ENCODE measurements around the gene IGSF9. TPM values are rescaled to one million over a fixed set of nuclear protein-coding genes. Genes with fewer than 3 reads are reported as not detected.
"Not testable (repeated sequence)": the region's sequence is repeated elsewhere in the genome, so short reads cannot be mapped to it uniquely, and the experiment has no call there.

The IGSF9 gene
- polyA plus RNA-seq, 10 donors = 0.24 to 8.3 (median 0.53) TPM

DNA sequence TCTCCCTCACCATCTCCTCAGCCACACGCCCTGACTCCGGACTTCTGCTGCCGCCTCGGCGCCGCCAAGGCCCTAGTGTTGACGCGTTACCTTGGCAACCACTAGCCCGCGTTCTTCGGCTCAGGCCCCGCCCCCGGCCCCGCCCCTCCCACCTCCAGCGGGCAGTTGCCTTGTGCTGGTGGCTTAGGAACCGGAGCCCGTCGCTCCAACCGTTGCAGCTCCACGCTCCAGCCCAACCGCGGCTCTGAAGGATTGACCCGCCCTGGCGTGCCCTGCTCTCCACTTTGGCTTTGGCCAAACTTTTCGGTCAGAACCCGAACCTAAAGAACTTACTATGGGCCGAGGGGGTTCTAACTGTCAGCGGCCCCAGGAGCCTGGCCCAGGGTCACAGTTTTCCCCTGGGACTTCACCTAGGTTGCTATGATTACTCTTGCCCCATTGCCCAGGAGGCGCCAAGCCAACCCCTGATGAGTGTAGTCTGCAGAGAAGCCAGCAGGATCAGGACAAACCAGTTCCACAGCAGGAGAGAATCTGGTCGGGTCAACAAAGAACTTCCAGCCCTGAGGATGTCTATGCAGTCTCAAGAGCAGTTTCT lies 45.2 kb downstream of the IGSF9 start, which contains the start of gene CFAP45:
Gene CFAP45, minus strand, starts transcription at position 80 of the 595 bp plus-strand sequence. Its CDS starts 67 bp downstream, at position 13.
- peak in 2 of 3 donors; percentile 66 to 78 for DNase-seq

DNA sequence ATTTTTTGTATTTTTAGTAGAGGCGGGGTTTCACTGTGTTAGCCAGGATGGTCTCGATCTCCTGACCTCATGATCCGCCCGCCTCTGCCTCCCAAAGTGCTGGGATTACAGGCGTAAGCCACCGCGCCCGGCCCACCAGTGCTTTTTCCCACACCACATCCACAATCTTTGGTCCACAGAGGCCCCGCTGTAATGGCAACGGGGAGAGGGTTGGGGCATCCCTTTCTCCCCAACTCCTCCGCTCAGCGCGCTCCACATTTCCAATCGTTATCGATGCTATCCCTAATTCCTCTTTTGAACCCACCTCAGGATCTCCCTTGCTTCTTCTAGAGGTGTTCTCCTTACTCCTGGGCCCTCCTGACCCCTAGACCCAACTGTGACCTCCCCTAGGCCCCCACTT lies 45.8 kb downstream of the IGSF9 start:
- DNase-seq = not testable (repeated sequence)

DNA sequence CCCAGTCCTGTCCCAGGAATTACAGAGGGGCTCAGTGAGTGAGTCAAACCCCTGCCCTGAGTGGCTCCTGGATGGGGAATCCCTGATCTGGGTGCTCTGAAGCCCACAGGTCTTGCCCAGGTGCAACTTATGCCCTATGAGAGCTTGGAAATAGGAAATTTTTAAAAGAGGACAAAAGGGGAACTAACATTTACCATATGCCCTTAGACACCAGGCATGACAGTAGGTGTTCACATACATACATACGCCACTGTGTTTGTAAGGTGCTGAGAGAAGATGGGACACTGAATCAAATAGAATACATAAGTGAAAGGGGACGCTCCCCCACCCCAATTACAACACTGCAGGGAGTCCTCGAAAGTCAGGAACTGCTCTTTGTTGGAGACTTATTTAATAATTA lies 46.9 kb downstream of the IGSF9 start:
- DNase-seq = no peak

DNA sequence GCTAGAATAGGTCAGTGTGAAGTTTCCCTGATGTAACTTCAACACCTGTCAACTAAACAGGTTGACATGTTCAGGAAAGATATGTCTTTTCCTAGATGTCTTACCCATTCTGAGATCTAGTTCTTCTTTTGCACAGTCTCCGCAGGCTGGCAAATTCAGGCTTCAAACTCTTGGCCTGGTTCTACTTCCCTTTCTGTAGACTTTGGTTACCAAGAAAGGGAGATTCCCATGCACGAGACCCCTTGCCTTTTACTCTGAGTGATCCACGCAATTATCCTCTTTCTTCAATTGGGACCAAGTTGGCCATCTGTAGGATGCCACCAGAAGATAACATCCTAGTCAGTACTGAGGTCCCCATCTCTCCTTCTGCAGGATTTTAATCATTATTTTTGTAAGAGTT lies 47.5 kb downstream of the IGSF9 start:
- DNase-seq = no peak

DNA sequence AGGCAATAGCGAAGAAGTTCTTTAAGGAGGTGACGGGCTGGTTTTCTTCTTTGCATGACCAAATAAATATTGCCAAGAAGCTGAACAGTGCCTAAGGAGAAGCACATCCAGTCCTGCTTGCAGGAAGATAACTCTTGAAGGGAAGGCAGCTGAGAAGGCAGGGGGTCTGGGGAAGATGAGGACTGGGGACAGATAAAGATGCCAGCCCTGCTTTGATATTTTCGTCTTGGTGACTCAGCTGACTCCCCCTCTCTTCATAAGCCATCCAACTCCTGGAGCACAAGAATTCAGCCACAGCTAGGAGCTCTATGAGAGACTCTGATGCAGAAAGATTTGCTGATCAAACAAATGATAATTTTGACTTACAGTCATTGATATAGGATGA lies 48.9 kb downstream of the IGSF9 start:
- no peak for DNase-seq

DNA sequence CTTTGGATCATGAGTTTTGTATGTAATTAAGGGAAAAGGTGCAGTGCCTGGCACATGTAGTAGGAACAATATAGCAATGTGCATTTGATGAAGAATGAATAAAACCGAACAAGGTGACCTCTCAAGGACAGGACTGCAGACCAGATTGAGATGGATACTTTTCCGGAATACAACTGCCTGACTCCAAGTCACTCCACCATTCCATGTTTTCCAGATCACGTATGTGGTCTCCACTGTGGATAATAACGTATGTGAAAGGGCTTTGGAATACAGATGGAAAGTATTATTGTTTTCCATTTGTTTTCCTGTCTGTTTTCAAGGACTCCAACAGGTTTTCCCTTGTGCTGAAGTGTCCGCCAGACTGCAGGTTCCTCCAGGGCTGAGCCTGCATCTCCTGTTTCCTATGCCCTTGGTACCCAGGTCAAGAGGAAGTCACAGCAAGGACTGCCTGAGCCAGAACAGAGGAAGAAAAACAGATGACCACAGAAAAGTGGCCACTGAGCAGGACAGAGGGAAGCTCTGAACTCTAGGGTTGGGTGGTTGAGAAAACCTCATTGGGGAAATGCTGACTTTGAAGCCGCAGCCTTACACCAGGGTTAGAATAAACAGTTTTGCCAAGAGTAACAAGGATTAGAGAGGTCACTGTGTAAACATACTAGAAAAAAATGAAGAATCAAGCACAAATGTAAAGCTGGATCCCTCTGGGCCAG lies 49.4 kb downstream of the IGSF9 start:
- DNase-seq = peak in 1 of 3 donors; percentile 69

DNA sequence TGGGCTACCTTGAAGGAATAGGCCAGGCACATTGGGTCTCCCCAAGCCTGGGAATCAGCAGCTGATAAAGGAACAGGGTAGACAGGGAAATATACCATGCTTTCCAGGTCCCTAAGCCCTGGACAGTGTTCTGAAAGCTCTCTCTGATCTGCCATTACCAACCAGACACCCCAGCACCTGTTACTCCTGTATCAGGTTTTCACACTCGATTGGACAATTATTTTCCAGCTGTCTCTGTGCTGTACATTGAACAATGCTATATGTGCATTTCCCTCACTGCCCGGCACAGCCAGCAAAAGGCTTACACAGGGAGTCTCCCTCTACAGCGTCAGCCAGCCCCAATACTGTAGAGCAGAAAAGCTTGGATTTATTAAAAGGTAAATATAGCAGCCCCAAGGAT lies 50.1 kb downstream of the IGSF9 start:
- no peak for DNase-seq

DNA sequence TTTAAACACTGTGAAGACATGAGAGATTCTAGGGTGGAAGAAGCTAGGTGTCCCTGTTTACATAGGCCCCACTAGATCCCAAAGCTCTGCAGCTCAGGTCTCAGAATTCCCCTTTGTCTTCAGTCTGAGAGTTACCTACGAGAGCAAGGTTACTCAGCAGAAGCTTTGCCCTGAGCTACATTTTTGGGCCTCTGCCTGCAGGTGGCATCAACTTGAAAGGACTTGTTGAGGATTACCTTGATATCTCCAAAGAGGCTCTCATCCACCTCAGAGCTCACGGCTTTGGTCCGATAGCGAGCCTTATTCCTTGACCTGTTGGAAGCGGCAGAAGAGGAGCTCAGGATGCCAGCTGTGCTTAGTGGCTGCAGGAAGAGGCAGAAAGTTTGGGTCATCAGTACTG lies 52.5 kb downstream of the IGSF9 start:
- no peak for DNase-seq

DNA sequence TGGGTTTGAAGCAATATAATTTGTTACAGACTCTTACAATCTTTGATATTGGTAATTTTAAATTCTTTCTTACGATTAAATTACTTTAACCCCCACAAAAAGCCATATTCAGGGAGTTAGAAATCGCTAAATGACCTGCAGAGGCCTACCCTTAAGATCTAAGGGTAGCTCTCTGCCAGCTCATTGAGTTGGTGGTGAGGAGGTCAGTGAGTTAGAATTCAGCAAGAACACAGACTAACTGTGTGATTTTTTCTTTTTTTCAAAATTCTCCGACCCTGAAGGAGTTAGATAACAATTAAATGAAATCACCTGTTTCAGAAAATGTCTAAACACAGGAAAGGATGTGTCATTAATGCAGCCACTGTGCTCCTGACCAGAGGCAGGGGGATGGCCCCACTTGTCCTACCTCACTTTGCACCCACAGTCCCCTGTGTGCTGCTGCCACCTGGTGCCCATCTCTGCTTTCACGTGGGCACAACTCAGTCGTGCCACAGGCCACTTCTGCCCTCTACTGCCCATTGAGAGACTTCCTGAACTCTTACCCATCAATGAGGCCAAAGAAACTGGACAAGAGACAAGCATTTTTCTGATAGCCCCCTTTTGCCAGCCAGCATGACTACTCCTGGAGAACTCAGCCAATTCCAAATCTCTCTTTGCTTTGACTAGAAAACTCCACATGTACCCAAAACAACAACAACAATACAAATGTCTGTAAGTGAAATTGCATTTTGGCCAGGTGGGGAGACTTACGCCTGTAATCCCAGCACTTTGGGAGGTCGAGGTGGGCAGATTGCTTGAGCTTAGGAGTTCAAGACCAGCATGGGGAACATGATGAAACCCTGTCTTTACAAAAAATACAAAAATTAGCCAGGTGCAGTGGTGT lies 53.9 kb downstream of the IGSF9 start:
- DNase-seq = peak; percentile 55 to 75 (median 71)

DNA sequence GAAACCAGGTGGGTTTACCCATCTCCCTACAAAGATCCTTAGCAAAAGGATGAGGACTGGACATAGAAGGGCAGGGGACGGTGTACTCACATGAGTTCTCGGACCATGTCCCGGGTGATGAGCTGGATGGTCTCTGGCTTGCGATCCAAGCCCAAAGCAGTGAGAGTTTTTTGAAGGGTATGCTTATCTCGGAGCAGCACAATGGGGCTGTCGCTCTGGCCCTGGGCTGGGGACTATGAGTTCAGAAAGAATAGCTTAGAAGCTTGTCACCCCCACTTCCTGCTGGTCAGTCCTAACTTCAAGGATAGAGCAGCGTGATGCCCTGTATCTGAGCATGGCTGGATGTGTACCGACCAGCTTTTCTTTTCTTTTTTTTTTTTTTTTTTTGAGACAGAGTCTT lies 55.0 kb downstream of the IGSF9 start:
- DNase-seq = no peak

DNA sequence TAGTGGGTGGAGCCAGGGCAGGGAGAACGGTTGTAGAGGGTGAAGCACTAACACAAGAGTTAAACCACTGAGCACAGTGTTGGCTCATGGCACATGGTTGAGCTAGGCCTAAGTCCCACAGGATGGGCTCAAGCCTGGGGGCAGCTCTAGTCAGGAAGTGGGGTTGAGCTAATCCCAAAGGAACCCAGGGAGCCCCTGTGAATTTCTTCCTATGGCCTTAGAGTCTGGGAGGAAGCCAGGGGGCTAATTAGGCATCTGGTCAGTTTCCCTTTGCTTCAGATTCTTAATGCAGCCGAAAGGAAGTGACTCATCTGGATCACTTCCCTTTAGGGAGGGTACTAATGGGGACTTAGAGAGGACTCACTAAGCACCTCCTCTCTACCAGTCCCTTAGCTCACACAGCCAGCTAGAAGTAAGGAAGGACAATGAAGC lies 55.6 kb downstream of the IGSF9 start:
- DNase-seq = peak; percentile 57 to 83 (median 77)

DNA sequence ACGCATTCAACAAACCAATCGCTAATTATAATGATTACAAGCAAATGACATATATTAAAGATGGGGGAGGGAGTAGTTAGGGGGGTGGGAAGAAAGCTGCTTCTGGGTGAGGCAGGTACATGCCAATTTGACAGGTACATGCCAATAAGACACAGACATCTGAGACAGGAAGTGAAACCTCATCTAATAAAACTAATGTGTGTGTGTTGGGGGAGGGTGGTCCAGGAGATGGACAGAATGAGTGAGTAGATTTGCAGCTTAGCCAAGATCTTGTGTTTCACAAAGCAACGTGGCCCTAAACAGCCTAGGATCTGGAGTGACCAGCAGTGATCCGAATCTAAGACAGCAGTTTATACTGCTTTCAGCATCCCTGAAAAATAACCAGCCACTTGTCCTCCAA lies 56.2 kb downstream of the IGSF9 start:
- no peak for DNase-seq

DNA sequence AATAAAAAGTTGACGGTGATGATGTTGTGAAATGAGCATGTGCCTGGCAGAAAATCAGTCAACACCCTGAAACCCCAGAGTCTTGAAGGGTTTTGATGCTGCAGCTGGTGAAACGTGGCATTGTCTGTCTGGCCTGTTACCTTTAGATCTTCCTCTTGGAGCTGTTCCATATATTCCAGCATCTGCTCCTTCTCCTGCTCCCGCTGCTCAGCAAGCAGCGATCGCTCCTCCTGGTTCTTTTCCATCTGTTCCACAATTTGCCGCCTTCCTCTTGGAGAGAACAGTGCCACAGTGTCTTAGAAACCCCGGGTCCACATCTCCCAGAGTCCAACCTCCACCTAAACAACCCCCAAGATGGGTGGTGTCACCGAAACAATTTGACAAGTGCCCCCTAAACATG lies 61.1 kb downstream of the IGSF9 start:
- no peak for DNase-seq

DNA sequence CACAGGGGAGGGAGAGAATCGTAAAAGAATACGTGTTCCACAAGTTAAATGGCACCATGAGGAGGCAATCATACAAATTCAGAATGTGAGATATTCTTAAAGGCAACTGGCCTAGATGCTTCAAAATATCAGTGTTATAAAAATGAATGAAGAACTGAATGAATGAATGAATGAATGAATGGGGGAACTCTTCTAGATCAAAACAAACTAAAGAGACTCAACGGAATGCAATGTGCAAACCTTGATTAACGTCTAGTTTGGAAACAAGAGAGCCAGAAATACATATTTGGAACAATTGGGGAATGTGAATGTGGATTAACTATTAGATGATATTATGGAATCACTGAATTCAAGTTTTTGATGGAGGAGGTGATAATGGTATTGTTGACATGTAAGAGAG lies 62.3 kb downstream of the IGSF9 start:
- DNase-seq = no peak

DNA sequence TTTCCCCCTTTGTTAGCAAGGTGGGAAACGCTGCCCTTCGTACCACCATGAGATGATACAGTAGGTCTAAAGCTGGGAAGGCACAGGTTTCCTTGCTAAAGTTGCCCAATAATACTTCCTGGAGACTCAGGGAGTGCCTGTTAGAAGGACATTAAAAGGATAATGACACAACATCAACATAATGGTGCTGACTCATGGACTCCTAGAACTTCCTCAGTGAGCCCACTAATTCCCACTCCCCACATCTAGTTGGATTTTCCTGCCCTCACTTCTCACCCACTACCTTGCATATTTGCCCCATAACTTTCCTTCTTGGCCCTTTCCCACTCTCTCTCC lies 62.9 kb downstream of the IGSF9 start:
- DNase-seq = no peak

DNA sequence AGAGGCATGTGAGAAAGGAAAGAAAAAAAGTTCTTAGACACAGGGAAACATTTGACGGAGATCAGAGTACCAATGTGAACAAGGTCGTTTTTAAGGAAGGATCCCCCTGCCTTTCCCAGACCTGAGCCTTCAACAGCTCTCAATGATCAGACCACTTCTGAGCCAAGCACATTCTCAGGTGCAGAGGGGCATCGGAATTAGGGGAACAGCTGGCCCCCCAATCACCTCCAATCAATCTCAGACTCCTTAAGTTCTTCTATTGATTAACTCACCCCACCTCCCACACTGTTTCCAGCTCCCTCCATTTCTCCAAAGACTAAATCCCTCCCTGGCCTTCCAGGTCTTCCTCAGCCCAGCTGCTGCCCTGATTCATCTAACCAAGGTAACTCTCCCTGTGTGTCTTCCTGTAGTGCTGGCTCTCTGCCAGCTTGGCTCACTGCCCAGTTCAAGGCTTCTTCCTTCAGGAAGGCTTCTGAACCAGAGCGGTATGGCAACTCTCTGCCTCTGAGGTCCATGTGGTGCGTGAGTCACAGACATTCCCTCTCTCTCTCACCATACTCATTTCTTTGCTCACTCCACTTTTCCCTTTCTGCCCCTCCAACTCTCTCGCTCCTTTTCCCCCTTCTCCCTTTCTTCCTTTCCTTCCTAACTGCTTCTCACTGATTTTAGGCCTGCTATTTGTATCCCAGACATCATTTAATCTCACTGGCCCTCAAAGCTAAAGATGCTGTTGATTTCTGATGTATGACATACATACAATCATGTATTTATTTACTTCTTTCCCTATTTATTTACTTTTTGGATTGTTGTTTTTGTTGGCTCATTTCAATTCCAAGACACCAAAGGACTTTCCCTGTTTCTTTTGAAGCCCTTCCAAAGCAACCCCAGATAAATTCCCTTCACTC lies 63.5 kb downstream of the IGSF9 start:
- peak in 1 of 3 donors; percentile 94 for DNase-seq

DNA sequence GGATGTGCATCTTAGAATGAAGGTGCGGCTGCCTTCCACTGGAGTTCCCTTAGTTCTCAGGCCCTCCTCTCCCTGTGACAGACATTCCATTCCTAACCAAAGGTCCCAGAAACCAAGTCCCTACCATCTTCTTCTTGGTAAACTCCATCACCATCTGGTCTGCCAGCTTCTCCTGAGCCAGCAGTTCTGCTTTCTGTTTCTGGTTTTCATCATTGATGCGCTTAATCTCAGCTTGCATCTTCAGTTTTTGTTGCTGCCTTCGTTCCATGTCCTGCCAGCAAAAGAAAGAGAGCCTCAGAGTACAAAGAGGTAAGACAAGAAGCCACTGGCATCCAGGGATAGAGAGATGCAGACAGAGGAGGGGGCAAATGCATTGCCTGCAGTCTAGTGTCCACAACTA lies 65.0 kb downstream of the IGSF9 start:
- no peak for DNase-seq

DNA sequence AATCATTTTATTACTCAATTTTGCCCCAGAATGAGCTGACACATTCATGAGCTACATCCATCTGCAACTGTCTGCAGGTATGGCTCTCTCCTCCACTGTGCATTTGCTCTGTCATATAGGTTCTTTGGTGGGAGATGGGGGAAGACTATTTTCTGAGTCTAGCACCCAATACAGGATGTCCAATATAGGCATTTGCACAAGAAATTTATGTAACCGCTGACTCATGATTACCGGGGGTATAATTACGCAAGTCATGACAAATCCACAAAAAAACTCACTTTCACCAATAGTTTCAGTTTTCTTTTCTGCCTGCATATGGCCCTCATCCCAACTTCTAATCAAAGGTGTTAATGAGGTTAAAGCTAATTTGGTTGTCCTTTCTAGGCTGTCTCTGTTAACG lies 65.4 kb downstream of the IGSF9 start:
- peak in 1 of 3 donors; percentile 45 for DNase-seq

DNA sequence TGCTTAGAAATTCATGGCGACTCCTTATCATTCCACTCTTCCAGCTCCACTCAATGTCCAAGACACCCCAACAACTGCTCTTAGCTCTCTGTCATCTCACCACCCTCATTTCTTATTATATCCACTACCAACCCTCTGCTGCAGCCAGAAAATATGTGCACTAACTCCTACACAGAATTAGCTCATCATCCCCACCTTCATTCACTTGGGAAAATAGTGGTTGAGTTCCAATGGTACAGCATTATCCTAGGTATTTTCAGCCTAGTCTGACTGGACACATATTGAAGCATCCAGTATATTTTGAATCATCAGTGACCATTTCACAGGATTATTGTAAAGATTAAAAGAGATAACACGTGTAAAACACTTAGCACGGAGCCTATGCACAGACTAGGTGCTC lies 66.3 kb downstream of the IGSF9 start:
- DNase-seq = no peak

DNA sequence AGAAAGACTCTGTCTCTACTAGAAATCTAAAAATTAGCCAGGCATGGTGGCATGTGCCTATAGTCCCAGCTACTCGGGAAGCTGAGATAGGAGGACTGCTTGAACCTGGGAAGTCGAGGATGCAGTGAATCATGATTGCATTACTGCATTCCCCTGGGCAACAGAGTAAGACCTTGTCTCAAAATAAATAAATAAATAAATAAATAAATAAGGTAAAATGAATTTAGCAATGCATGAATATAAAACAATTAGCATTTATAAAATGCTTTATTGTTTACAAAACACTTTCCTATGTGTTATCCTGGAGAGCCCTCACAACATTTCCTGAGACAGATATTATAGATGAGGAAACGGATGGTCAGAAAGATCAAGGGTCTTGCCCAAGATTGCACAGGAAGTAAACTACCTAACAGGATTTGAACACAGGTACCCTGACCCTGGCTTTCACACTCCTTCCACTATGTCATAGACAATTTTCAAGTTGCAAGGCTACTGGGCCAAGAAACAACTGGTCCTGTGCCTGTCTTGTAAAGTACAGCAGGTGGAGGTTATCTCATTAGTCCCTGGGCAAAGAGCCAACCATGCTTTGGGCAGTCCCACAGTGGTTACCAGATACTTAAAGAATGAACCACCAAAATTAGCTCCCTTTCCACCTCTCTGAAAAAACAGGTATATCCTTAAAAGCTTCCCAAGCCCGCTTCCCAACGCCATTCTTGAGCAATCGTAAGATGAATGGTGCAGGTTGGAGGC lies 67.5 kb downstream of the IGSF9 start:
- no peak for DNase-seq

All from muscle of back (tissue), 11 donors.